Measurements from ENCODE around the gene MZT2A. TPM values are rescaled to one million over a fixed set of nuclear protein-coding genes. Genes with fewer than 3 reads are reported as not detected.
"Not testable (repeated sequence)": the region's sequence is repeated elsewhere in the genome, so short reads cannot be mapped to it uniquely, and the experiment has no call there.

MZT2A gene
- polyA plus RNA-seq, 1 experiment, result 30.9 TPM

DNA sequence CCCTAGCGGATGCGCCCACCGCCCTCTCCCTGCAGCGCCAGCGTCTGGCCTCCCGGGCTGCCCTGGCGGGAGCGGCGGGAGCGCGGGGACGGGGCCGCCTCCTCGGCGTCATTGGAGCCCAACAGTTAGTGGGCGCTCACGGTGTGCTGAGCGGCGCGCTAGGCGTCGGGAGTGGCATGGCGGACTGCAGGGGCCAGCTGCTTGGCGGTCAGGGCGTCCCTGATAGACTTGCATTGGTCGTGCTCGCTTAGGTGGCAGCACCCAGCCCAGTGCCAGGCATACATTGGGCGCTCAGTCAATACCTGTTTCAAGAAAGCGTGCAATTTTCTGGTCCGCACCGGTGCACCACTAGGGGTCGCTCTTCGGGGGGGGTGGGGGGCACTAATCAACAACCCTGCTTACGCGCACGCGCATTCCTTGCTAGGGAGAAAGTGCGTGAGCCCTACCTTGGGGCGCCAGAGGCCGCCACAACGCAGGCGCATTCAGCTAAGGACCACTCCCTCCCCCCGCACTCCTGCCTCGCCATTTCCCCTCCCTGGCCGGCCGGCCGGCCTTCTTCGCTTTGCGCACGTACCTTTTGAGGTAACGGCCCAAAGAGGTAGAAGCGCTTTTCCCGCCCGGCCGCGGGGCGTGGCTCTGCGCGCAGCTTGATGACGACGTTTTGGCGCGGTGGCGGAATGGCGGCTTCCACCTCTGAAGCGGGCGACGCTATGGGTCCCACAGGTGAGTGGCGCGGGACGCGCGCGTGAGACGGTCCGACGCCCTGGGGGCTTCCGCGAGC, 411 bp upstream of the MZT2A start:
- peak overlapping the region; percentile 65 for H3K27ac ChIP-seq (ENCODE audit: low read depth, low read length)
- no peaks in the 10 kb centered on the region for H3K27me3 ChIP-seq (ENCODE audit: control insufficient read depth, insufficient read depth, low read length)
- peak overlapping the region; percentile 78 for H3K4me3 ChIP-seq (ENCODE audit: low read depth, low read length)
- peak; percentile 68 for DNase-seq (ENCODE audit: low read depth, low spot score)
- no peaks in the 10 kb centered on the region for H3K9me3 ChIP-seq (ENCODE audit: control insufficient read depth, insufficient read depth, low read length)
- ChIA-PET POLR2A (interaction anchor here (0.7 kb wide), 1 partner anchor 190 kb away, joined by 3 read pairs; no protein-coding TSS in a partner anchor), CTCF (interaction anchor here (0.6 to 3.0 kb wide), 35 partner anchors 9 to 1109 kb away, joined by 3 to 34 read pairs (median 3); no protein-coding TSS in a partner anchor)
- TF ChIP-seq, protein P1, sequence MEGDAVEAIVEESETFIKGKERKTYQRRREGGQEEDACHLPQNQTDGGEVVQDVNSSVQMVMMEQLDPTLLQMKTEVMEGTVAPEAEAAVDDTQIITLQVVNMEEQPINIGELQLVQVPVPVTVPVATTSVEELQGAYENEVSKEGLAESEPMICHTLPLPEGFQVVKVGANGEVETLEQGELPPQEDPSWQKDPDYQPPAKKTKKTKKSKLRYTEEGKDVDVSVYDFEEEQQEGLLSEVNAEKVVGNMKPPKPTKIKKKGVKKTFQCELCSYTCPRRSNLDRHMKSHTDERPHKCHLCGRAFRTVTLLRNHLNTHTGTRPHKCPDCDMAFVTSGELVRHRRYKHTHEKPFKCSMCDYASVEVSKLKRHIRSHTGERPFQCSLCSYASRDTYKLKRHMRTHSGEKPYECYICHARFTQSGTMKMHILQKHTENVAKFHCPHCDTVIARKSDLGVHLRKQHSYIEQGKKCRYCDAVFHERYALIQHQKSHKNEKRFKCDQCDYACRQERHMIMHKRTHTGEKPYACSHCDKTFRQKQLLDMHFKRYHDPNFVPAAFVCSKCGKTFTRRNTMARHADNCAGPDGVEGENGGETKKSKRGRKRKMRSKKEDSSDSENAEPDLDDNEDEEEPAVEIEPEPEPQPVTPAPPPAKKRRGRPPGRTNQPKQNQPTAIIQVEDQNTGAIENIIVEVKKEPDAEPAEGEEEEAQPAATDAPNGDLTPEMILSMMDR (IDR thresholded peaks at IDR 0.05; ENCODE audit: low read depth, low read length), result peak; percentile 81

DNA sequence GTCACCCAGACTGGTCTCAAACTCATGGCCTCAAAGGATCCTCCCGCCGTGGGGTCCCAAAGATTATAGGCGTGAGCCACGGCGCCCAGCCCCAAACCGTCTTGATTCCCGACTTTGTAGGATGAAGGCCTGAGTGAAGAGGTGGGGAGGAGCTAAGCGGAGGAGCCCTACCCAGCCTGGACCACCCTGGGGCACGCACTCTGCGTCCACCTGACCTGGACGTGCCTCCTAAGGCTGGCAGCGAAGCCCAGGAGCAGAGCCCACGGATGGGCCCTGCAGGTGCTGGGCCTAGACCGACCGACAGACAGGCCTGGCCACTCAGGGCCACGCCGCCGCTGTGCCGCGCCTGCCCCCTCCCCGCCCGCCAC, 744 bp downstream of the MZT2A start:
- DNase-seq (ENCODE audit: low read depth, low spot score); POLR2A ChIA-PET; H3K27ac ChIP-seq (ENCODE audit: low read depth, low read length); H3K27me3 ChIP-seq (ENCODE audit: control insufficient read depth, insufficient read depth, low read length); H3K9me3 ChIP-seq (ENCODE audit: control insufficient read depth, insufficient read depth, low read length): not testable (repeated sequence)
- H3K4me3 ChIP-seq (ENCODE audit: low read depth, low read length), result peak overlapping the region; percentile 57
- CTCF ChIA-PET, result interaction anchor here (0.6 to 3.0 kb wide), 9 partner anchors 7 to 1688 kb away, joined by 3 to 34 read pairs (median 6); no protein-coding TSS in a partner anchor

DNA sequence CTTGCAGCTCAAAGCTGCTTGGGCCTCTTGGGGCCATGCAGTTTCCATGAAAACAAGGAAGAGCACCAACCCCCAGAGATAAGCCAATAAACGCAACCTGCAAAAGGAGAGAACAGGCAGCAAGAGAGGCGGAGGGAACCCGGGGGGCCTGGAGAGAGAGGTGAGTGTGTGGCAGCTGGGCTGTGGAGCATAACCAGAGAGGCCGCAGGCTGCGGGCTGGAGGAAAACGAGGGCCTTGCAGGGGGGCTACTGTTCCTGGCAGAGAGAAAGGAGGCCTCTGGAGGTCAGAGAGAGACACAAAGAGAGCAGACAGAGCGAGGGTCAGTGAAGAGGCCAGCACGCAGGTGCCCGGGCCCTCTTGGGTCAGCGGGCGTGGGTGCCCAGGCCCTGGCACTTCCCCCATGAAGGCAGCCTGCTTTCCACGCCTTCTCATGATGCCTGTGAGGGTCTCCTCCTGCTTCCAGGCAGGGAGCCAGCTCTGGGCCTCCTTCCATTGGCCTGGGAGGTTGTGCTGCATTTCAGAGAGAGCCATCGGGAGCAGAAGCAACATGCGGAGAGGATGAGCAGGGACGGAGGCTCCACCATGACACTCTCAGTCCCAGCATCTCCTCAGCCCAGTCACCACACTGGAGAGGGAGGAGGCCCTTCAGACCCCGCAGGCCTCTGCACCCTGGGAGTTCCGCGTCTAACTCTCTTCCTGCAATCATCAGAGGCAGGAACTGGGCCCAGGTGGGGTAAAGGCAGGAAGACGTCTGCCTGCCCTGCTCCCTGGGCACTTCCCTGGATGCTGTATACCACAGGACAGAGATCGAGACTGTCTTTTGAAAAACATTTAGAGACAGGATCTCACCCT, 1.4 kb downstream of the MZT2A start:
- peak overlapping the region; percentile 57 for H3K4me3 ChIP-seq (ENCODE audit: low read depth, low read length)
- POLR2A ChIA-PET; H3K27me3 ChIP-seq (ENCODE audit: control insufficient read depth, insufficient read depth, low read length); DNase-seq (ENCODE audit: low read depth, low spot score); H3K9me3 ChIP-seq (ENCODE audit: control insufficient read depth, insufficient read depth, low read length); H3K27ac ChIP-seq (ENCODE audit: low read depth, low read length): not testable (repeated sequence)
- CTCF ChIA-PET, result interaction anchor here (3.0 kb wide), 1 partner anchor 77 kb away, joined by 34 read pairs; no protein-coding TSS in a partner anchor

DNA sequence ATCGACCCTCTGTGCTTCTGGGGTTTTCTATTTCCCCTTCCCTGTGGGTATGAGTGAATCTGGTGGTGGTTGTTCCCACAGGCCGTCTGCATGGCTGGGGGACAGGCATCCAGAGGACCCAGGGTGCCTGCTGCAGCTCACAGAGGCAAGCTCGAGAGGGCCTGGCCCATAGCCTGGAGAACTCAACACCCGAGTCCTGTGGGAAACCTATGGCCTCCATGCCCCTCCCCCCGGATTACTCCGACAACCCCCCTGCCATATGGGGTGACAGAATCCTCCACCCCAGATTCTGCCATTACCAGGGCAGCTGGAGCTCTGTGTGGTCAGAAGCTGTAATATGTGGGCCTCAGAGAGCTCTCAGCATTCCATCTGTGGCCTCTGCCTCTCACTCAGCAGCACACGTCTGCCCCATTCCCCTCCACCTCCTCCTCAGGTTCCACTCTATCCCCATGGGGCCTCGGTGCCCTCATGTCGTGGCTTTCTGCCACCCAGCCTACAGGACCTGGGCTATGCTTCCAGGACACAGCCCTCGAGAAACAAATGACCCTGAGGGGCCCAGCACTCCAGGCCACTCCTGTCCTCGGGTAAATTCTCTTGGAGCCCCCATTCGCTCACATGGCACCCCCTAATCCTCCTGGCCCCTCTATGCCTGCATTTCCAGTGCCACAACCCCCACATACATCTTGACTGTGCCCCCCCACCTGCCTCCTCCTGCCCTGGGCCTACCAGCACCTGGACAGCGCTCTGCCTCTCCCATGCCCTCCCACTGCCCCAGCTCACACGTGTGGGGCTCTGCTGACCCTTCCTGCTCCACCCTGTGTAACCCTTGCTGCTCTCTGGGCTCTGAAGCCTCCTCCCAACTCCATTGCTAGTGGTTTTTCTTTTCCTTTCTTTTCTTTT, 3.6 kb downstream of the MZT2A start:
- Histone ChIP-seq H3K9me3 (ENCODE audit: control insufficient read depth, insufficient read depth, low read length) (no peaks in the 10 kb centered on the region; the same call in 1 of the 2 replicates), H3K27ac (ENCODE audit: low read depth, low read length) (no peak overlapping the region), H3K27me3 (ENCODE audit: control insufficient read depth, insufficient read depth, low read length) (no peaks in the 10 kb centered on the region), H3K4me3 (ENCODE audit: low read depth, low read length) (no peak overlapping the region)
- ChIA-PET CTCF (interaction anchor here (0.6 kb wide), 1 partner anchor 313 kb away, joined by 3 read pairs; no protein-coding TSS in a partner anchor), POLR2A (no interaction called here)
- no peak for DNase-seq (ENCODE audit: low read depth, low spot score)
- TF ChIP-seq, protein P1 (IDR thresholded peaks at IDR 0.05; ENCODE audit: low read depth, low read length), result no peak

DNA sequence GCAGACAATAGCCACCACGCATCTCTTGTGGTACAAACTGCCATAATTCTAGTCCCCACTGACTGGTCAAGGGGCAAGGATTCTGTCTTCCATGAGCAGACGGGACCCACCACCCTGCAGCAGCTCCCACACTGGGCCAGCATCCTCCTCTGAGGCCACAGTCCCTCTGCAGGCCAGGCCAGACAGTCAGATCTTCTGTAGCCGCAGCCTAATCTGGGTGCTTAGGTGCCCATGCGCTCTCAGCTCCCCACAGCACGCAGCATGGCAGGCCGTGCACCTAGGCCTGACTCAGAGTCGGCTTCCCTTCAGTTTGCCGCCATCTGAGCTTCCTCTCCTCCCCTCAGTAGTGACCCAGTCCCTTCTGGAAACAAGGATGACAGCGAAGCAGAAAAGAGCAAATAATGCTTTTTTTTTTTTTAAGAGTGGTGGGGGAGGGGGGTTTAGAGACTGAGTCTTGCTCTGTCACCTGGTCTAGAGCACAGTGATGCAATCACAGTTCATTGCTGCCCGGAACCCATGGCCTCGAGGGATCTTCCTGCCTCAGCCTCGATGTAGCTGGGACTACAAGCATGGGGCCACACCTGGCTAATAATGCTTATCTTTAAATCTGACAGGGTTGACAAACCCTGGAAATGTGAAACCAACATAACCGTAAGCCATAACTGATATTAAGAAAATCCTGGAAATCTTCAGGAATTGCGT, 5.8 kb downstream of the MZT2A start:
- H3K4me3 ChIP-seq (ENCODE audit: low read depth, low read length); H3K27ac ChIP-seq (ENCODE audit: low read depth, low read length); CTCF ChIA-PET; H3K9me3 ChIP-seq (ENCODE audit: control insufficient read depth, insufficient read depth, low read length); DNase-seq (ENCODE audit: low read depth, low spot score); H3K27me3 ChIP-seq (ENCODE audit: control insufficient read depth, insufficient read depth, low read length): not testable (repeated sequence)
- POLR2A ChIA-PET, result interaction anchor here (0.9 kb wide), 1 partner anchor 1298 kb away, joined by 3 read pairs; no protein-coding TSS in a partner anchor

DNA sequence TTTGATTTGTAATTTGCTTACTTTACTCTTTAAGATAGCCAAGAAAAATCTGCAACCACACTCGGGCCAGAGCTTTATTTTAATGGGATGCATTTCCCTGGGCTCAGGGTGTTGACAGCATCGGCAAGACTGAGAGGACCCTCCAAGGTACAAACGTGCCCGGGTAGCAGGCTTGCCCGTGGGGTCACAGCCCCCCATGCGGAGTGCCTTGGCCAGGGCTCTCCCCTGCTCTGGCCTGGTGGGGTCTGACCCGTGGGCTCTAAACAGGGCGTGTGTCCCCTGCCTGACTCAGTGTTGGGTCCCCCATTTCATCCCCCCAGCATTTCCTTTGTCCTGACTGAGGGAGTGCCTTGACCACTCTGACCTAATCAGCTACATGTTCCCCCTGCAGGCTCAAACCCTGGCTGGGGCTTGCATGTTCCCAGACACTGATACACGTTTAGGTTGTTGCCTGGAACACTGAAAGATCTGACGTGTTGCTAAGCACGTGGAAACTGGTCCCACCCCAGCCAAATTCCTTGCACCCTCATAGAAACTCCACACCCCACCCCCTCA, 7.2 kb downstream of the MZT2A start:
- H3K9me3 ChIP-seq (ENCODE audit: control insufficient read depth, insufficient read depth, low read length); POLR2A ChIA-PET; H3K27ac ChIP-seq (ENCODE audit: low read depth, low read length); H3K27me3 ChIP-seq (ENCODE audit: control insufficient read depth, insufficient read depth, low read length); DNase-seq (ENCODE audit: low read depth, low spot score); H3K4me3 ChIP-seq (ENCODE audit: low read depth, low read length); CTCF ChIA-PET: not testable (repeated sequence)

DNA sequence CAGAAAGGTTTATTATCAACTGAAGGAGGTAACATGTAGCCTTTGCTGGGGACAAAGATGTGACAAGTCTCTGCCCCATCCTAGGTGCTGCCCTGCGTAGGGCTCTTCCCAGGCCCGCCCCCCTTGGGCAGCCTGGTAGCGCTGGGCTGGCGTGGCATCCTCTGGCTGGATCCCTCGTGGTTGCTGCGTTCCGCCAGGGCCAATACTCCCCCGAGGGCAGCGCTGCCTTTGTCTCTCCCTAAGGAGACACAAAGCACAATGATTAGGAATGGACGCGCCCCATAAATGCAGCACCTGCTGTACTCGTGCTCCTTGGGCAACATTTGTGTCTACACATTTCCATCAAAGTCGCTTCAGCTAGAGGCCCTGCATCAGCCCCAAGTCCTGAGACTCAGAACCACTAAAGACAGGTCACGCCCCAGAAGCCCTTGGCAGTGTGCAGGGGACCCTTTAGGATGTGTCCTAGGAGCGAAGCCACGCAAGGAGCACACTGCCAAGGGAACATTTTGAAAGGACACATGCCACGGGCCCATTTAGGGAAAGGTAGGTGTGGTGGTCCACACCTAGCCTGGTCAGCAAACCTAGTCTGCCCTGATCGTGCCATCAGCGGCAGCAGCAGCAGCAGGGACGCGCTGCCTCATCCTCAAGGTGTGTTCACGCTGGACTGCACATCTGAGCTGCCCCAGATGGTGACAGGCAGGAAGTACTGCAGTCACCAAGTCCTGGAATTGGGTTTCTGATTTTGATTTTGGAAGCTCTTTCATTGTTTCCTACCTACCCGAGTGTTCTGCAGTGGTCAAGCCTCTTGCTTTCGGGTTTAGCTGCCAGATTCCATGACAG, 8.0 kb downstream of the MZT2A start:
- H3K4me3 ChIP-seq (ENCODE audit: low read depth, low read length); DNase-seq (ENCODE audit: low read depth, low spot score); H3K9me3 ChIP-seq (ENCODE audit: control insufficient read depth, insufficient read depth, low read length); H3K27ac ChIP-seq (ENCODE audit: low read depth, low read length); H3K27me3 ChIP-seq (ENCODE audit: control insufficient read depth, insufficient read depth, low read length): not testable (repeated sequence)
- ChIA-PET CTCF (interaction anchor here (1.3 kb wide), 1 partner anchor 8 kb away, joined by 3 read pairs; the partner anchor contains the start of gene MZT2A), POLR2A (interaction anchor here (0.8 kb wide), 1 partner anchor 109 kb away, joined by 3 read pairs; no protein-coding TSS in a partner anchor)

All from AG04450 (cell line).